ENCODE results near the gene MFGE8.

The MFGE8 gene

GRCh38 chr15:88878720-88879184, 34.4 kb downstream of the MFGE8 start:
- TF ChIP-seq CTCF (IDR thresholded peaks at IDR 0.05; ENCODE audit: insufficient read depth, low read length, poor library complexity, severe bottlenecking): peak; percentile 69
- no peak for TF ChIP-seq EZH2phosphoT487 (conservative IDR thresholded peaks at IDR 0.05; ENCODE audit: low read length)
- no peaks in the 10 kb centered on the region for H3K79me2 ChIP-seq (ENCODE audit: insufficient read depth, low read length)
- H3K4me3 ChIP-seq (ENCODE audit: insufficient read depth, low read length, poor library complexity, severe bottlenecking): no peak overlapping the region
- H3K36me3 ChIP-seq (ENCODE audit: low read length): no peaks in the 10 kb centered on the region
- no peak overlapping the region for H3K27ac ChIP-seq (ENCODE audit: low read depth, low read length)
- H4K20me1 ChIP-seq (ENCODE audit: low read depth, low read length): no peaks in the 10 kb centered on the region
- no peak overlapping the region for H2AFZ ChIP-seq (ENCODE audit: low read depth, low read length, severe bottlenecking)
- H3K27me3 ChIP-seq (ENCODE audit: low read length): no peaks in the 10 kb centered on the region
- H3K4me2 ChIP-seq (ENCODE audit: low read depth, low read length, poor library complexity, severe bottlenecking): no peak overlapping the region
- H3F3A ChIP-seq (ENCODE audit: insufficient read depth): no peaks in the 10 kb centered on the region
- H3K9me3 ChIP-seq (ENCODE audit: insufficient read depth, low read length): no peaks in the 10 kb centered on the region
- H3K9ac ChIP-seq (ENCODE audit: low read length): no peak overlapping the region
- no peaks in the 10 kb centered on the region for H3K9me2 ChIP-seq (replicated peaks; ENCODE audit: insufficient read depth, low read length)

- no peak overlapping the region for H2AFZ ChIP-seq (ENCODE audit: low read depth, low read length, severe bottlenecking)
- no peaks in the 10 kb centered on the region for H4K20me1 ChIP-seq (ENCODE audit: low read depth, low read length)
- no peaks in the 10 kb centered on the region for H3K27me3 ChIP-seq (ENCODE audit: low read length)
- TF ChIP-seq EZH2phosphoT487 (conservative IDR thresholded peaks at IDR 0.05; ENCODE audit: low read length): no peak
- TF ChIP-seq CTCF (IDR thresholded peaks at IDR 0.05; ENCODE audit: insufficient read depth, low read length, poor library complexity, severe bottlenecking): no peak
- H3K9me2 ChIP-seq (replicated peaks; ENCODE audit: insufficient read depth, low read length): no peaks in the 10 kb centered on the region
- H3F3A ChIP-seq (ENCODE audit: insufficient read depth): no peaks in the 10 kb centered on the region
- H3K4me3 ChIP-seq (ENCODE audit: insufficient read depth, low read length, poor library complexity, severe bottlenecking): no peak overlapping the region
- no peak overlapping the region for H3K27ac ChIP-seq (ENCODE audit: low read depth, low read length)
- H3K4me2 ChIP-seq (ENCODE audit: low read depth, low read length, poor library complexity, severe bottlenecking): no peak overlapping the region
- no peaks in the 10 kb centered on the region for H3K9me3 ChIP-seq (ENCODE audit: insufficient read depth, low read length)
- no peak overlapping the region for H3K9ac ChIP-seq (ENCODE audit: low read length)
- no peaks in the 10 kb centered on the region for H3K36me3 ChIP-seq (ENCODE audit: low read length)
- no peaks in the 10 kb centered on the region for H3K79me2 ChIP-seq (ENCODE audit: insufficient read depth, low read length)
Measured at GRCh38 chr15:88877906-88878305, 35.3 kb downstream of the MFGE8 start.

GRCh38 chr15:88877415-88877814, 35.8 kb downstream of the MFGE8 start:
- Histone ChIP-seq H3K9ac (ENCODE audit: low read length) (no peak overlapping the region), H3F3A (ENCODE audit: insufficient read depth) (no peaks in the 10 kb centered on the region), H3K9me2 (replicated peaks; ENCODE audit: insufficient read depth, low read length) (no peaks in the 10 kb centered on the region), H3K4me3 (ENCODE audit: insufficient read depth, low read length, poor library complexity, severe bottlenecking) (no peak overlapping the region), H3K27ac (ENCODE audit: low read depth, low read length) (no peak overlapping the region), H2AFZ (ENCODE audit: low read depth, low read length, severe bottlenecking) (no peak overlapping the region), H3K79me2 (ENCODE audit: insufficient read depth, low read length) (no peaks in the 10 kb centered on the region), H4K20me1 (ENCODE audit: low read depth, low read length) (no peaks in the 10 kb centered on the region), H3K4me2 (ENCODE audit: low read depth, low read length, poor library complexity, severe bottlenecking) (no peak overlapping the region), H3K27me3 (ENCODE audit: low read length) (no peaks in the 10 kb centered on the region), H3K36me3 (ENCODE audit: low read length) (no peaks in the 10 kb centered on the region), H3K9me3 (ENCODE audit: insufficient read depth, low read length) (no peaks in the 10 kb centered on the region)
- no peak for TF ChIP-seq CTCF (IDR thresholded peaks at IDR 0.05; ENCODE audit: insufficient read depth, low read length, poor library complexity, severe bottlenecking)
- no peak for TF ChIP-seq EZH2phosphoT487 (conservative IDR thresholded peaks at IDR 0.05; ENCODE audit: low read length)
